Measurements from ENCODE around the gene C3orf52.
"Not testable (repeated sequence)": the region's sequence is repeated elsewhere in the genome, so short reads cannot be mapped to it uniquely, and the experiment has no call there.

The C3orf52 gene

GRCh38 chr3:112086076-112086854, at the start of gene C3orf52:
Gene C3orf52 (plus strand): TSS chr3:112086389. CDS start chr3:112086408, 19 bp downstream.
- TF ChIP-seq CTCF (IDR thresholded peaks at IDR 0.05; ENCODE audit: low read depth, low read length): no peak
- H3K4me3 ChIP-seq (ENCODE audit: low read depth, low read length): peak within 1 kb of the TSS; percentile 62

GRCh38 chr3:112037194-112037593, 49.0 kb upstream of the C3orf52 start:
- H3K4me3 ChIP-seq (ENCODE audit: low read depth, low read length): not testable (repeated sequence)

GRCh38 chr3:112038863-112039262, 47.3 kb upstream of the C3orf52 start:
- no peak for TF ChIP-seq CTCF (IDR thresholded peaks at IDR 0.05; ENCODE audit: low read depth, low read length)
- H3K4me3 ChIP-seq (ENCODE audit: low read depth, low read length): no peak overlapping the region

- no peak overlapping the region for H3K4me3 ChIP-seq (ENCODE audit: low read depth, low read length)
- TF ChIP-seq CTCF (IDR thresholded peaks at IDR 0.05; ENCODE audit: low read depth, low read length): no peak
These were observed 44.9 kb upstream of the C3orf52 start for GRCh38 chr3:112041321-112041720.

- TF ChIP-seq CTCF (IDR thresholded peaks at IDR 0.05; ENCODE audit: low read depth, low read length): no peak
- H3K4me3 ChIP-seq (ENCODE audit: low read depth, low read length): no peak overlapping the region
These were observed 43.3 kb upstream of the C3orf52 start for GRCh38 chr3:112042842-112043280.

- H3K4me3 ChIP-seq (ENCODE audit: low read depth, low read length): no peak overlapping the region
- TF ChIP-seq CTCF (IDR thresholded peaks at IDR 0.05; ENCODE audit: low read depth, low read length): peak; percentile 81
These were observed 42.5 kb upstream of the C3orf52 start for GRCh38 chr3:112043621-112044201.

GRCh38 chr3:112046599-112046998, 39.6 kb upstream of the C3orf52 start:
- no peak overlapping the region for H3K4me3 ChIP-seq (ENCODE audit: low read depth, low read length)
- no peak for TF ChIP-seq CTCF (IDR thresholded peaks at IDR 0.05; ENCODE audit: low read depth, low read length)
